Psoas muscle (tissue), 8 donors: ENCODE data around the gene FAM163B. TPM values are rescaled to one million over a fixed set of nuclear protein-coding genes. Genes with fewer than 3 reads are reported as not detected.

ENCODE experiments used
- ATAC-seq, 4 donors: fragments of 200-7000 bp; cut with Tn5 transposase; one replicate each; pipeline ENCODE4 v1.9.1; 2020; ENCODE audit warnings: moderate library complexity in 3 of 4, mild to moderate bottlenecking in 2 of 4
- DNase-seq, 2 donors: peaks; one replicate each; pipeline ENCODE4 v3.0.0-alpha.2; 2020
- H3K27ac ChIP-seq: fragments of 200-600 bp; one replicate; pipeline ENCODE4 v1.8.0; 2022
- H3K27me3 ChIP-seq, 3 donors: fragments of 200-600 bp in 1 of 3; one replicate each; pipeline versions ENCODE4 v1.6.1 to v1.8.0; 2013 to 2022; ENCODE audit warnings: low read length in 2 of 3, mild to moderate bottlenecking in 2 of 3, moderate library complexity in 1 of 3; ENCODE audit not compliant: insufficient read depth in 3 of 3
- H3K36me3 ChIP-seq, 2 donors: fragments of 200-600 bp in 1 of 2; one replicate each; pipeline versions ENCODE4 v1.6.1 to v1.8.0; 2013 to 2022; ENCODE audit warnings: low read depth in 1 of 2, mild to moderate bottlenecking in 1 of 2, moderate library complexity in 1 of 2; ENCODE audit not compliant: insufficient read depth in 1 of 2
- H3K4me1 ChIP-seq: fragments of 200-600 bp; one replicate; pipeline ENCODE4 v1.8.0; 2022
- H3K4me3 ChIP-seq: fragments of 200-600 bp; one replicate; pipeline ENCODE4 v1.8.0; 2022; ENCODE audit warnings: mild to moderate bottlenecking
- H3K9me3 ChIP-seq: fragments of 200-600 bp; one replicate; pipeline ENCODE4 v1.8.0; 2022
- CTCF ChIP-seq: fragments of 200-600 bp; IDR thresholded peaks from one replicate; pipeline ENCODE4 v1.8.0; 2022; ENCODE audit warnings: antibody characterized with exemption
- WGBS, 3 donors: extraction: QIAGEN DNeasy Blood & Tissue Kit; methylation state at CpG; one replicate each; pipeline versions ENCODE4 v1.1.6 to v1.1.7; 2013; 5-methylcytosine and 5-hydroxymethylcytosine counted together
- intact Hi-C, 2 donors: fragments of 100-400 bp; cut with DNase I; formaldehyde crosslinking; loops; one replicate each; pipeline versions ENCODE4 v1.11.0 to v1.14.2; 2022
- polyA plus RNA-seq, 3 donors: library from polyadenylated mRNA; stranded (reverse); fragments of 200-250 nt; gene quantifications; one replicate each; pipeline ENCODE4 v1.2.3, GENCODE V29; 2013
- total RNA-seq, 4 donors: library from RNA; stranded (reverse); fragmentation: NEBNext Ultra II Directional in 2 of 4; extraction: Animal tissue kit (Norgen Biotek cat#: 25700) in 2 of 4; gene quantifications; one replicate each; pipeline versions ENCODE4 v1.2.1 to v1.2.4, GENCODE V29; 2021 to 2023
- donor health status: healthy with polysubstance abuse.
- donor health status: DM: no; HTN: no; CAD: no; lungs with moderate emphysema.
- donor health status: Bipolar disorder and iron deficiency.
- donor health status: healthy.
- donor health status: DM: yes; HTN: yes; CAD: no.
- donor health status: DM: no; HTN: no; CAD: no.
- donor health status: DM: no; HTN: no; CAD: no.
- donor health status: DM: yes; HTN: yes; CAD: no.

FAM163B gene
- total and polyA plus RNA-seq, 7 donors = not detected

- H3K4me3 ChIP-seq = no peak overlapping the region
- intact Hi-C loops = no loop called here
- H3K27ac ChIP-seq = no peak overlapping the region
- WGBS, 3 donors = 71 to 73% (median 71%) methylated on average over 8 of the region's 8 CpGs
- no peaks in the 10 kb centered on the region for H3K36me3 ChIP-seq
- no peak for TF ChIP-seq CTCF
- no peaks in the 10 kb centered on the region for H3K9me3 ChIP-seq
- peaks cover 0 to 52% (median 13%) of the 10 kb centered on the region in 3 donors for H3K27me3 ChIP-seq
- ATAC-seq (no peak), DNase-seq (no peak)
- no peaks in the 10 kb centered on the region for H3K4me1 ChIP-seq
These were observed 28.9 kb upstream of the FAM163B start for GRCh38 chr9:133638076-133638475.

GRCh38 chr9:133637451-133638055 is 28.4 kb upstream of the FAM163B start:
- no peaks in the 10 kb centered on the region for H3K9me3 ChIP-seq
- WGBS, 3 donors = 73 to 78% (median 76%) methylated on average over 12 of the region's 12 CpGs
- DNase-seq (peak in 1 of 2 donors; percentile 29), ATAC-seq (no peak)
- H3K4me3 ChIP-seq = no peak overlapping the region
- no peak overlapping the region for H3K27ac ChIP-seq
- H3K4me1 ChIP-seq = no peaks in the 10 kb centered on the region
- intact Hi-C loops = no loop called here
- TF ChIP-seq CTCF = no peak
- H3K36me3 ChIP-seq = no peaks in the 10 kb centered on the region
- peaks cover 0 to 49% (median 13%) of the 10 kb centered on the region in 3 donors for H3K27me3 ChIP-seq

- intact Hi-C loops = no loop called here
- H3K27ac ChIP-seq = no peak overlapping the region
- H3K9me3 ChIP-seq = no peaks in the 10 kb centered on the region
- DNase-seq (peak in 1 of 2 donors; percentile 34), ATAC-seq (no peak)
- no peaks in the 10 kb centered on the region for H3K4me1 ChIP-seq
- 82 to 83% (median 83%) methylated on average over 12 of the region's 12 CpGs for WGBS, 3 donors
- peaks cover 0 to 43% (median 15%) of the 10 kb centered on the region in 3 donors for H3K27me3 ChIP-seq
- no peak overlapping the region for H3K4me3 ChIP-seq
- H3K36me3 ChIP-seq = no peaks in the 10 kb centered on the region
- TF ChIP-seq CTCF = no peak
These were observed 27.7 kb upstream of the FAM163B start for GRCh38 chr9:133636902-133637301.

GRCh38 chr9:133635533-133636531 is 26.6 kb upstream of the FAM163B start, which contains the start of gene DBH:
Gene DBH (plus strand): TSS chr9:133636363. CDS start chr9:133636372, 9 bp downstream.
- ATAC-seq = no peak
- peaks cover 0 to 39% (median 13%) of the 10 kb centered on the region in 3 donors for H3K27me3 ChIP-seq

More at GRCh38 chr9:133635533-133636531, 26.6 kb upstream of the FAM163B start, which contains the start of gene DBH:
- no peaks in the 10 kb centered on the region for H3K4me1 ChIP-seq
- DNase-seq = peak in 1 of 2 donors; percentile 31
- H3K36me3 ChIP-seq = no peaks in the 10 kb centered on the region
- intact Hi-C loops = no loop called here
- H3K9me3 ChIP-seq = no peaks in the 10 kb centered on the region
- WGBS, 3 donors = 86 to 90% (median 88%) methylated on average over 21 to 24 of the region's 24 CpGs
- no peak within 1 kb of the TSS for H3K4me3 ChIP-seq
- TF ChIP-seq CTCF = no peak
- no peak within 1 kb of the TSS for H3K27ac ChIP-seq
